Stimulated activated CD8-positive, alpha-beta memory T cell treated with anti-CD3 and anti-CD28 coated beads, Interleukin-15, amount 100 ng/mL, for 48 hours (primary cell): ENCODE data around the gene PRDM11.

ENCODE experiments used
- DNase-seq, 2 donors: peaks; one replicate each; pipeline ENCODE4 v3.0.0-alpha.2; 2020; ENCODE audit warnings: low read depth in 2 of 2

PRDM11 gene

GRCh38 chr11:45260071-45260470 is 113.6 kb downstream of the PRDM11 start:
- no peak for DNase-seq

GRCh38 chr11:45262900-45263299 is 116.5 kb downstream of the PRDM11 start:
- DNase-seq, result no peak

- no peak for DNase-seq
Observed at GRCh38 chr11:45263773-45264172, 117.3 kb downstream of the PRDM11 start.

- DNase-seq, result no peak
Observed at GRCh38 chr11:45264839-45265515, 118.5 kb downstream of the PRDM11 start.

DNA sequence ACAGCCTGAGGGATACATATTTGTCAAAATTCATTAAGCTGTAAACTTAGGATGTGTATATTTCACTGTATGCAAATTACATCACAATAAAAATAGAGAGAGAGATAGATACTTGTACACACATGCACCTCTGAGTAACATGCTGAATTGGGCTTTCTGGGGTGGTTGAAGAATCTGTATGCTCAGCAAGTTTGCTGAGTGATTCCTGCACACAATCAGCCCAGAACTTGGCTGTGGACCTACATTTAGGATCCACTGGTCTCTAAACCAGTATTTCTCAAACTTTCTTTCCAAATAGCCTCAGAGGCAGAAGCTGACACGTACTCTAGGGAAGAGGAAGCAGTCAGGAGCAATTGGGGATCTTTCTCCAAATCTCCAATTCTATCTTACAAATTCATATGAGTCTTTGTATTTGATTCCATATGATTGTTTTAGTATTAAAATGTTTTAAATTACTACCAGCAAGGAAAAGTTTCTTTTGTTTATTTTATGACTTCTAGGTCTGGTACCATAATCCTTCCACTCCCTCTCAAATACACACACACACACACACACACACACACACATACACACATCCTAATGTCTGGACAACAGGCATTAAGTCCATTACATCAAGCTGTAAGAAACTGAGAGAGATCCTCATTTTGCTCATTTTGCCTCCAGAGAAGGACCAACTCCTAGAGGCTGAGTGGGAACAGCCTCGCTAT is 119.7 kb downstream of the PRDM11 start:
- DNase-seq, result no peak

DNA sequence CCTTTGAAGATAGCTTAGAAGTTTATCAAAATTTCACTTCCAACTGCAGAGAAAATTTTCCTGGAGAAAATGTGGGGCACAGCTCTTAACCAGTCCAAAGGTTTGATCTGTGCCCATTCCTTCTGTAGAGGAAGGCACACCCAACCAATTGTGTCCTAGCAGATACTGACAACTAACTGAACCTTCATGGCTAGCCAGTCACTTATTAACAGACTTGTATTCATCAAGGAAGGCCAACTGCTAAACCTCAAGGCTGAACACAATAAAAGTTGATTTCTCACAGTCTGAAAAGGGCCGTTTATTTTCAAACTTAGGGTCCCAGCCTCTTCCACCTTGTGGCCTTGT is 120.2 kb downstream of the PRDM11 start:
- no peak for DNase-seq

DNA sequence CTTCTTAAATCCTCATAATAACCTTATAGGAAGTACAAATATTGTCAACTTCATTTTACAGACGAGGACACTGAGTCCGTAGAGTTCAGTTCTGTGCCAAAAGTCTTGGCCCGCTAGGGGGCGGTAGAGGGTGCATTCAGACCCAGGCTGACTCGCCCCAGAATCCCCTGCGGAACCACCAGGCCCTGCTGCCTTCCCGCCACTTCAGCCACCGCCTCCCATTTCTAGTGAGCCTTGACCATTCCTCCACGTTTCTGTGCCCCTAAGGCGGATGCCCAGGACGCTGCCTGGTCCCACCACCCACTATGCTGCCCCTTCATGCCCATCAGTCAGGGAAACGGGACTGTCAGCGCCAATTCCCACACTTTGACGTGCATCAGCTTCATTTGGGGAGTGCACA is 120.6 kb downstream of the PRDM11 start:
- no peak for DNase-seq

DNA sequence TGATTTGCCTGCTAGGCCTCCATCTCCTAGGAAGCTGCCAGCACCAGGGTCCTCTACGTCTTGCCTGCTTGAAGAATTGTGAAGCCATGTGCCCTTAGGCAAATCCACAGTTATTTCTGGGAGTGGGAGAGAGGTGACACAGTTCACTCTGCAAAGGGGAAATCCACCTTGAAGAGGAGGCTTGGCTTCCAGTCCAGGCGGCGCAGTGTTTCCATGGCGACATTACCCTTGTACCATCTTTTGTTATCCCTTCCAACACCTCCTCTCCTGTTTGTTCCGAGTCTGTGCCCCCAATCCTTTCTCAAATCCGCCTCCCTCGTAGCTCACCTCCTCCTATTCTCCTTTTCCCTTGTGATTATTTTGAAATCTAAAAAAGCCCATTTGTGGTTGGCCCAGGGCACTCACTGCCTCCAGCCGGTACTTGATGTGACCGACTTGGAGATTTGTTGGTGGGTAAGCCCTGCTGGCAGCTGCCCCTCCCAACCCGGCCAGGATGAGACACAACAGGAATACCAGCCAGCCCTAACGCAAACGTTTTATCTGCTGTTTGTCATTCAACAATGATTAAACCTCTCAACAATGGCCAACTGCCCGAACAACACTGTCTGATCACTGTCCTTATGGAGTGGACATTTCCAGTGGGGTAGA is 121.3 kb downstream of the PRDM11 start:
- DNase-seq, result no peak

DNA sequence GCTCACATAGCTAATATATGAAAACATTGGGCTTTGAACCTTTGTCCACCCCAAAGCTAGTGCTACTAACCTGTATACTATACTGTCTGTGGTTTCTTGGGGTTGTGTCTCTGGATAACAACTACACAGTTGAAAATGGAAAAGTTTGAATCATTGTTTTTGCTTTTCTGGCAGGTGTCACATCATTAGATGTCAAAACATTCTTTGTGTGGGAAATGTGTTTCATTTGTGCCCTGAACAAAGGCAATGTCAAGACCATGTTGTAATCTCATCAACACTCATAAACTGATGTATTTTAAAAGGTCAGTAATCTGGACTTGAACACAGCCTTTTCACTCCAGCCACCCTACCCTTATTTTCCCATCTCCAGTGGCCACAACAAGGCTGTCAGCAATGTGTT is 123.2 kb downstream of the PRDM11 start:
- no peak for DNase-seq

GRCh38 chr11:45270946-45271716 is 124.7 kb downstream of the PRDM11 start:
- DNase-seq, result no peak

DNA sequence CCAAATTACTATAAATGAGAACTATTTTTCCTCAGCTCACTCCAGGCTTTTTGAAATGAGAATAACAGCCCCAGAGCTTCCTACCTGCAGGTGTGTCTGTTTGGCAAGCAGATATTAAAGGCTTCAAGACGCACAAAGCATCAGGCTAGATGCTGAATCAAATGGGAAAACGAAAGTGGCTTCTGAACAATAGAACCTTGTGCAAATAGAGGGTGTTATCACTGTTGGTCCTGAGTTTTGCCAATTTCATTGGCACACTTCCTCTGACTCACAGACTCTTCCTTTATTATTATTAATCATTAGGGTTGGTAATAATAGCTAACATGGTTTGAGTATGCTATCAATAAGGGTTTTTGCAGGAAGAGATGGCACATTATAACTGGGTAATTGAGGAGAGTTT is 126.3 kb downstream of the PRDM11 start:
- DNase-seq, result no peak

- DNase-seq, result no peak
Observed at GRCh38 chr11:45273509-45273908, 127.1 kb downstream of the PRDM11 start.

GRCh38 chr11:45274206-45274605 is 127.8 kb downstream of the PRDM11 start:
- no peak for DNase-seq

GRCh38 chr11:45275828-45276227 is 129.4 kb downstream of the PRDM11 start:
- DNase-seq, result no peak

- DNase-seq, result no peak
Observed at GRCh38 chr11:45278714-45279113, 132.3 kb downstream of the PRDM11 start.

- no peak for DNase-seq
Observed at GRCh38 chr11:45279645-45280044, 133.2 kb downstream of the PRDM11 start.

DNA sequence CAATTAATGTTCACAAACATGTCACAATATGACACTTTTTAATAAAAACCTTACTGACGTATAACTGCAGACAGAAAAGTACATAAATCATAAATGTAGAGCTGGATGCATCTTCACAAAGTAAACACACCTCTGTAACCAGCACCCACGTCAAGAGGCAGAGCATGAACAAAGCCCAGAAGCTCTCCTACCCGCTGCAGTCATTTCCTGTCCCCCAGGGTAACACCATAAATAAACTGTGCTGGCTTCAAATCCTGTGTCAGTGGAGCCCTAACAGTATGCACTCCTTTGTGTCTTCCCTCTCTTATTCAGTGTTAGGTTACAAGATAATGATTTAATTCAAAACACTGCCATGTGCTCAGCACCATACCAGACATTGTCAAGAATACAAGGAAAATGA is 134.0 kb downstream of the PRDM11 start:
- no peak for DNase-seq

DNA sequence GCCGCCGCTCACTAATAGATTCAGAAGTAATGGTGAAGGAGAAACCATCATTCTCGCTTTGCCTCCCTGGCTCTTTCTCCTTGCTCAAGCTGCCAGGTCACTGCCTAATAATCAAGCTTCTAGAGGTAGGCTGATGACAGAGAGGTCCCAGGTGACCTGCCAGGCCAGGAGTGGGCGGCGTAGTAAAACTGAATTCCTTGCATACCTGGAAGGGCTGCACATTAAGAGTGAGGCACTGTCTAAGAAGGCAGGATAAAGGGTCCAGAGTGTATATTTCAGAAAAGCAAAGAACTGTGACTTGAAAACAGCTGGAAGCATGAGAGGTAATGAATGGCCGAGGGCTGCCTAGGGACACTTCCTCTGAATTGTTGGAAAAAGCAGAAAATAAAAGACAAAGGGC is 135.6 kb downstream of the PRDM11 start:
- no peak for DNase-seq
